Measurements from ENCODE around the gene L3MBTL1.

DNA sequence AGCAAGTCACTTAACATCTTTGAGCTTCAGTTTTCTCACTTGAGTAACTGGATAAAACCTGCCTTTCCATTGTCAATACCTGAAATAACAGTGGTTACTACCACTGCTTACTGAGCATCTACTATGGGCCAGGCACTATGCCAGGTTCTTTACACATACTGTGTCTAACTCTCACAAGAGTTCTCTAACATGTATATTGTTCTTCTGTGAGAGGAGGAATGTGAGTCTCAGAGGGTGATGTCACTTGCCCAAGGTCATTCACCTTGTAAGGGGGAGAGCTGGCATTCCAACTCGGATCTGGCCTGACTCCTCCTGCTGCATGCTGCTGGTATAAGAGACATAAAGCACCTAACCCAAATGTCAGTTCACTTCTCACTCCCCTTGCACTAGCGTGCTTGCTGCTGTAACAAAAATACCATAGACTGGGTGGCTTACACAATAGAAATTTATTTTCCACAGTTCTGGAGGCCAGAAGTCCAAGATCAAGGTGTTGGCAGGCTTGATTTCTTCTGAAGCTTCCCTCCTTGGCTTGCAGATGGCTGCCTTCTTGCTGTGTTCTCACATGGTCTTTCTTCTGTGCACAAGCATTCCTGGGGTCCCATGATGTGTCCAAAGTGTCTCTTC, 29.4 kb downstream of the L3MBTL1 start:
- TF ChIP-seq, protein P1, sequence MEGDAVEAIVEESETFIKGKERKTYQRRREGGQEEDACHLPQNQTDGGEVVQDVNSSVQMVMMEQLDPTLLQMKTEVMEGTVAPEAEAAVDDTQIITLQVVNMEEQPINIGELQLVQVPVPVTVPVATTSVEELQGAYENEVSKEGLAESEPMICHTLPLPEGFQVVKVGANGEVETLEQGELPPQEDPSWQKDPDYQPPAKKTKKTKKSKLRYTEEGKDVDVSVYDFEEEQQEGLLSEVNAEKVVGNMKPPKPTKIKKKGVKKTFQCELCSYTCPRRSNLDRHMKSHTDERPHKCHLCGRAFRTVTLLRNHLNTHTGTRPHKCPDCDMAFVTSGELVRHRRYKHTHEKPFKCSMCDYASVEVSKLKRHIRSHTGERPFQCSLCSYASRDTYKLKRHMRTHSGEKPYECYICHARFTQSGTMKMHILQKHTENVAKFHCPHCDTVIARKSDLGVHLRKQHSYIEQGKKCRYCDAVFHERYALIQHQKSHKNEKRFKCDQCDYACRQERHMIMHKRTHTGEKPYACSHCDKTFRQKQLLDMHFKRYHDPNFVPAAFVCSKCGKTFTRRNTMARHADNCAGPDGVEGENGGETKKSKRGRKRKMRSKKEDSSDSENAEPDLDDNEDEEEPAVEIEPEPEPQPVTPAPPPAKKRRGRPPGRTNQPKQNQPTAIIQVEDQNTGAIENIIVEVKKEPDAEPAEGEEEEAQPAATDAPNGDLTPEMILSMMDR (IDR thresholded peaks at IDR 0.05), result no peak
- no peak for TF ChIP-seq ZFX (IDR thresholded peaks at IDR 0.05; ENCODE audit: borderline replicate concordance)

Data from 22Rv1 (cell line).